Stimulated activated CD8-positive, alpha-beta memory T cell treated with anti-CD3 and anti-CD28 coated beads, Interleukin-15, amount 100 ng/mL, for 24 hours (primary cell): Measurements from ENCODE around the gene SEMA4D.

Source experiments
- DNase-seq: peaks from one replicate; pipeline ENCODE4 v3.0.0-alpha.2; 2020; ENCODE audit warnings: low read depth

The SEMA4D gene

GRCh38 chr9:89528131-89528530 lies 30.2 kb upstream of the SEMA4D start:
- no peak for DNase-seq

GRCh38 chr9:89527084-89527483 lies 29.2 kb upstream of the SEMA4D start:
- no peak for DNase-seq

GRCh38 chr9:89526667-89527066 lies 28.8 kb upstream of the SEMA4D start:
- DNase-seq: no peak

- DNase-seq: no peak
These were observed 27.8 kb upstream of the SEMA4D start for GRCh38 chr9:89525446-89526374.

- DNase-seq: no peak
These were observed 27.1 kb upstream of the SEMA4D start for GRCh38 chr9:89524963-89525362.

- no peak for DNase-seq
These were observed 26.0 kb upstream of the SEMA4D start for GRCh38 chr9:89523948-89524347.

- no peak for DNase-seq
These were observed 25.0 kb upstream of the SEMA4D start for GRCh38 chr9:89522959-89523285.

GRCh38 chr9:89522261-89522958 lies 24.5 kb upstream of the SEMA4D start:
- no peak for DNase-seq

GRCh38 chr9:89519366-89519805 lies 21.5 kb upstream of the SEMA4D start:
- no peak for DNase-seq

GRCh38 chr9:89518466-89519365 lies 20.8 kb upstream of the SEMA4D start:
- DNase-seq: no peak

- DNase-seq: no peak
These were observed 17.5 kb upstream of the SEMA4D start for GRCh38 chr9:89515416-89515815.

GRCh38 chr9:89514956-89515355 lies 17.0 kb upstream of the SEMA4D start:
- no peak for DNase-seq

GRCh38 chr9:89514337-89514736 lies 16.4 kb upstream of the SEMA4D start:
- no peak for DNase-seq

GRCh38 chr9:89513837-89514236 lies 15.9 kb upstream of the SEMA4D start:
- no peak for DNase-seq

- no peak for DNase-seq
These were observed 14.5 kb upstream of the SEMA4D start for GRCh38 chr9:89512382-89512781.

GRCh38 chr9:89508951-89509615 lies 11.2 kb upstream of the SEMA4D start:
- no peak for DNase-seq

- no peak for DNase-seq
These were observed 8.0 kb upstream of the SEMA4D start for GRCh38 chr9:89505911-89506310.

GRCh38 chr9:89505048-89505447 lies 7.1 kb upstream of the SEMA4D start:
- DNase-seq: no peak

GRCh38 chr9:89502671-89503070 lies 4.8 kb upstream of the SEMA4D start:
- DNase-seq: no peak

- DNase-seq: no peak
These were observed 4.2 kb upstream of the SEMA4D start for GRCh38 chr9:89502038-89502601.

GRCh38 chr9:89501311-89501898 lies 3.5 kb upstream of the SEMA4D start:
- no peak for DNase-seq
